ENCODE results near the gene CENPVL3. TPM values are rescaled to one million over a fixed set of nuclear protein-coding genes. Genes with fewer than 3 reads are reported as not detected.
A peak's percentile ranks its signal among the peaks of the same experiment; 100 is the strongest.

CENPVL3 gene
- polyA plus RNA-seq, 1 donor from 2014 or later = 2.0 TPM

DNA sequence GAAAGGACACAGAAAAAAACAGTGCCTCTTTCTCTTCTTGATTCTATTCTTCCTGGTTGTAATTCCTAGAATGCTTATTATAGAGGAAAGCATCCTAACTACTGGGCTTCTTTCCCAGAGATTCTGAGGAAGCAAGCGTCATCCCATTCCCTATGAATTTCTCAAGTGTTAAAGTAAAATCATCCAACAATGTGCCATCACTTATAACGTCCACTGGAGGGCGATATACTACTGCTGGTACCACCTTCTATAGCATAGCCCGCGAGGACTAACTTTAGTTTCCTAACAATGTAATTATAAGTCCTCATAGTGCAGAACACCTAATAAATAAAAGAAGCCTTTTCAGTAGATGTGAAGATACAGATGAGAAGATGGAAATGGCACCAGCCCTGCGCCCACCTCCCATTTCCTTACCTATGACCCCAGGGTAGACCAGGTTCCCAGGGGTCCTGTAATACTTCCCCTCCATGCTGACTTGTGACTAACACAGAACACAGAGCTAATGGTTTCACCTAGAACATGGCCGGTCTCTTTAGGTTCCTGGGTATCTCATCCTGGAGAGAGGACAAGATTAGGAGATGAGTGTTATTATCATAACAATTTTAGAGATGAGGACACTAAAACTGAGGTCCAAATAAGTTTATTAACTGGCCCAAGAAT is 4.2 kb downstream of the CENPVL3 start:
- no peak overlapping the region for H3K4me3 ChIP-seq (ENCODE audit: low read length)
- TF ChIP-seq TAF1 (IDR thresholded peaks at IDR 0.05; ENCODE audit: low read depth) (no peak), RAD21 (conservative IDR thresholded peaks at IDR 0.05) (peak; percentile 89), EP300 (conservative IDR thresholded peaks at IDR 0.05; ENCODE audit: poor library complexity, severe bottlenecking) (no peak), EZH2 (IDR thresholded peaks at IDR 0.05; ENCODE audit: borderline replicate concordance, insufficient read depth, low read length, poor library complexity, severe bottlenecking) (no peak), POLR2AphosphoS5 (IDR thresholded peaks at IDR 0.05) (no peak), MXI1 (conservative IDR thresholded peaks at IDR 0.05; ENCODE audit: poor library complexity, severe bottlenecking) (no peak), SMC3 (conservative IDR thresholded peaks at IDR 0.05; ENCODE audit: poor library complexity) (peak; percentile 81)
- TF ChIP-seq, protein P1, sequence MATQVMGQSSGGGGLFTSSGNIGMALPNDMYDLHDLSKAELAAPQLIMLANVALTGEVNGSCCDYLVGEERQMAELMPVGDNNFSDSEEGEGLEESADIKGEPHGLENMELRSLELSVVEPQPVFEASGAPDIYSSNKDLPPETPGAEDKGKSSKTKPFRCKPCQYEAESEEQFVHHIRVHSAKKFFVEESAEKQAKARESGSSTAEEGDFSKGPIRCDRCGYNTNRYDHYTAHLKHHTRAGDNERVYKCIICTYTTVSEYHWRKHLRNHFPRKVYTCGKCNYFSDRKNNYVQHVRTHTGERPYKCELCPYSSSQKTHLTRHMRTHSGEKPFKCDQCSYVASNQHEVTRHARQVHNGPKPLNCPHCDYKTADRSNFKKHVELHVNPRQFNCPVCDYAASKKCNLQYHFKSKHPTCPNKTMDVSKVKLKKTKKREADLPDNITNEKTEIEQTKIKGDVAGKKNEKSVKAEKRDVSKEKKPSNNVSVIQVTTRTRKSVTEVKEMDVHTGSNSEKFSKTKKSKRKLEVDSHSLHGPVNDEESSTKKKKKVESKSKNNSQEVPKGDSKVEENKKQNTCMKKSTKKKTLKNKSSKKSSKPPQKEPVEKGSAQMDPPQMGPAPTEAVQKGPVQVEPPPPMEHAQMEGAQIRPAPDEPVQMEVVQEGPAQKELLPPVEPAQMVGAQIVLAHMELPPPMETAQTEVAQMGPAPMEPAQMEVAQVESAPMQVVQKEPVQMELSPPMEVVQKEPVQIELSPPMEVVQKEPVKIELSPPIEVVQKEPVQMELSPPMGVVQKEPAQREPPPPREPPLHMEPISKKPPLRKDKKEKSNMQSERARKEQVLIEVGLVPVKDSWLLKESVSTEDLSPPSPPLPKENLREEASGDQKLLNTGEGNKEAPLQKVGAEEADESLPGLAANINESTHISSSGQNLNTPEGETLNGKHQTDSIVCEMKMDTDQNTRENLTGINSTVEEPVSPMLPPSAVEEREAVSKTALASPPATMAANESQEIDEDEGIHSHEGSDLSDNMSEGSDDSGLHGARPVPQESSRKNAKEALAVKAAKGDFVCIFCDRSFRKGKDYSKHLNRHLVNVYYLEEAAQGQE (IDR thresholded peaks at IDR 0.05; ENCODE audit: borderline replicate concordance) = no peak
- TF ChIP-seq, protein P2, sequence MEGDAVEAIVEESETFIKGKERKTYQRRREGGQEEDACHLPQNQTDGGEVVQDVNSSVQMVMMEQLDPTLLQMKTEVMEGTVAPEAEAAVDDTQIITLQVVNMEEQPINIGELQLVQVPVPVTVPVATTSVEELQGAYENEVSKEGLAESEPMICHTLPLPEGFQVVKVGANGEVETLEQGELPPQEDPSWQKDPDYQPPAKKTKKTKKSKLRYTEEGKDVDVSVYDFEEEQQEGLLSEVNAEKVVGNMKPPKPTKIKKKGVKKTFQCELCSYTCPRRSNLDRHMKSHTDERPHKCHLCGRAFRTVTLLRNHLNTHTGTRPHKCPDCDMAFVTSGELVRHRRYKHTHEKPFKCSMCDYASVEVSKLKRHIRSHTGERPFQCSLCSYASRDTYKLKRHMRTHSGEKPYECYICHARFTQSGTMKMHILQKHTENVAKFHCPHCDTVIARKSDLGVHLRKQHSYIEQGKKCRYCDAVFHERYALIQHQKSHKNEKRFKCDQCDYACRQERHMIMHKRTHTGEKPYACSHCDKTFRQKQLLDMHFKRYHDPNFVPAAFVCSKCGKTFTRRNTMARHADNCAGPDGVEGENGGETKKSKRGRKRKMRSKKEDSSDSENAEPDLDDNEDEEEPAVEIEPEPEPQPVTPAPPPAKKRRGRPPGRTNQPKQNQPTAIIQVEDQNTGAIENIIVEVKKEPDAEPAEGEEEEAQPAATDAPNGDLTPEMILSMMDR (IDR thresholded peaks at IDR 0.05; ENCODE audit: poor library complexity, severe bottlenecking) = peak; percentile 82
- no peak overlapping the region for H3K9ac ChIP-seq (ENCODE audit: low read length)
- no peak overlapping the region for H2AFZ ChIP-seq (ENCODE audit: low read depth, low read length)
- H3K4me2 ChIP-seq (ENCODE audit: low read length) = no peak overlapping the region
- no peaks in the 10 kb centered on the region for H4K20me1 ChIP-seq (ENCODE audit: insufficient read depth)
- no peaks in the 10 kb centered on the region for H3K36me3 ChIP-seq (ENCODE audit: insufficient read depth, low read length)
- H3K9me3 ChIP-seq (ENCODE audit: low read length) = no peaks in the 10 kb centered on the region
- no peaks in the 10 kb centered on the region for H3K79me2 ChIP-seq (replicated peaks; ENCODE audit: insufficient read depth, low read length)
- peaks cover 3% of the 10 kb centered on the region for H3K27me3 ChIP-seq (ENCODE audit: insufficient read depth, low read depth, low read length)
- H3K27ac ChIP-seq (ENCODE audit: low read length) = no peak overlapping the region
- no peaks in the 10 kb centered on the region for H3K9me2 ChIP-seq (ENCODE audit: insufficient read depth, low read length)
- H3F3A ChIP-seq (ENCODE audit: insufficient read depth, low read length, poor library complexity, severe bottlenecking) = no peaks in the 10 kb centered on the region

DNA sequence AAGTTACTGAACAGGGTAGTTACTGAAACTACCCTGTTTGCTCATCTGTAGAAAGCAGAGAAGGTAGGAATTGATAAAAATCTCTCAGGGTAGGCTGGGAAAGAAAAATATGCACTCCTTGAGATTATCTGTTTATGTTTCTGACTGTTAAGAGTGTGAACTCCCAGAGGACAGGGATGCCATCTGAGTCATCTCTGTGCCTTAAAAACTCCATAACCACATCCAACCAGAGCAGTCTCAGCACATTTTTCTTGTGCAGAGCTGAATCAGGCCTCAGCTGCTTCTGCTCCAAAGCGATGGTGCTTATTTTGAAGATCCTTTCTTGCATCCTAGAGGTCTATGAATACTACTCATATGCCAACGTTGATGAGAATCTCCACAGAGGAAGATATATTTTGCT is 9.9 kb downstream of the CENPVL3 start:
- H2AFZ ChIP-seq (ENCODE audit: low read depth, low read length) = no peak overlapping the region
- no peak overlapping the region for H3K27ac ChIP-seq (ENCODE audit: low read length)
- H3K4me2 ChIP-seq (ENCODE audit: low read length) = no peak overlapping the region
- no peaks in the 10 kb centered on the region for H3K27me3 ChIP-seq (ENCODE audit: insufficient read depth, low read depth, low read length)
- H3K9me2 ChIP-seq (ENCODE audit: insufficient read depth, low read length) = no peaks in the 10 kb centered on the region
- no peaks in the 10 kb centered on the region for H3K36me3 ChIP-seq (ENCODE audit: insufficient read depth, low read length)
- H3F3A ChIP-seq (ENCODE audit: insufficient read depth, low read length, poor library complexity, severe bottlenecking) = no peaks in the 10 kb centered on the region
- no peaks in the 10 kb centered on the region for H3K79me2 ChIP-seq (replicated peaks; ENCODE audit: insufficient read depth, low read length)
- TF ChIP-seq EP300 (conservative IDR thresholded peaks at IDR 0.05; ENCODE audit: poor library complexity, severe bottlenecking) (no peak), TAF1 (IDR thresholded peaks at IDR 0.05; ENCODE audit: low read depth) (no peak), MXI1 (conservative IDR thresholded peaks at IDR 0.05; ENCODE audit: poor library complexity, severe bottlenecking) (no peak), EZH2 (IDR thresholded peaks at IDR 0.05; ENCODE audit: borderline replicate concordance, insufficient read depth, low read length, poor library complexity, severe bottlenecking) (no peak), RAD21 (conservative IDR thresholded peaks at IDR 0.05) (no peak), POLR2AphosphoS5 (IDR thresholded peaks at IDR 0.05) (no peak), SMC3 (conservative IDR thresholded peaks at IDR 0.05; ENCODE audit: poor library complexity) (no peak)
- TF ChIP-seq, protein P2 (IDR thresholded peaks at IDR 0.05; ENCODE audit: poor library complexity, severe bottlenecking) = no peak
- TF ChIP-seq, protein P1 (IDR thresholded peaks at IDR 0.05; ENCODE audit: borderline replicate concordance) = no peak
- H4K20me1 ChIP-seq (ENCODE audit: insufficient read depth) = no peaks in the 10 kb centered on the region
- H3K9me3 ChIP-seq (ENCODE audit: low read length) = no peaks in the 10 kb centered on the region
- H3K4me3 ChIP-seq (ENCODE audit: low read length) = no peak overlapping the region
- no peak overlapping the region for H3K9ac ChIP-seq (ENCODE audit: low read length)
